HG03378 (cell line): Measurements from ENCODE around the gene FHOD3.

Experiments
- ATAC-seq: cut with Tn5 transposase; IDR thresholded peaks from one replicate; pipeline ENCODE4 v1.9.1; 2021; ENCODE audit warnings: mild to moderate bottlenecking, moderate library complexity; ENCODE audit not compliant: unreplicated experiment

Gene FHOD3

DNA sequence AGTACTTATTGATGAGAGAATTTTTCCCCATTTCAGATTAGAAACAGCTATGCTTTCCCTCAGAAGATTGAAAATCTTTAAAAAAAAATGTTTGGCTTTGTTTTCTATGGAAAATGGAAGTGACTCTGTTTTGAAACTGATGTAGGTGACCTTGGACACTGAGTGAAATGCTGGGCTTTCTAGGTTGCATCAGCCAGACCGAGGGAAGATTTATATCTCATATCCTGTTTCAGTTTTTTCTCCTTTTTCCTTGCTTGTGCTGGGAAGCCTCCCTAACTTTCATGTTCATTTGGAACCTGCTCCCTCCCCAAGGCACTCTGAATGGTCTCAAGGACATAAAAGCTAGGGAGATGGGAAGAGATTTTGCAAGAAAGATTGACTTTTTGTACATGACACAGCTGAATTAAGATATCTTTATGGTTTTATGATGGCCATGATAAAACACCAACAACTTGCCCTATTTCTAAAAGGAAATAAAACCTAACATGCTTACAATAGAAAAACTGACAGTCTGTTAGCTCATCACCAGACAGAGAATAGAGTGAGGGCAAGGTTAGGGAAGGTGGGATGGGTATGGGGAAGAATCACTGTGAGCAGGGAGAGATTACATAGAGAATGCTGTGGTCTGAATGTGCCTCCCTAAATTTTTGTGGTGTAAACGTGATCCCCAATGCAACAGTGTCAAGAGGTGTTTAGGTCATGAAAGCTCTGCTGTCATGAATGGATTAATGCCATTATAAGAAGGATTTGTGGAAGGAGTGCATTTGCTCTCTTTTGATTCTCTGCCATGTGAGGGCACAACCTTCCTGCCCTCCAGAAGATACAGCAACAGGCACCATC lies 281.6 kb downstream of the FHOD3 start:
- ATAC-seq, result no peak

DNA sequence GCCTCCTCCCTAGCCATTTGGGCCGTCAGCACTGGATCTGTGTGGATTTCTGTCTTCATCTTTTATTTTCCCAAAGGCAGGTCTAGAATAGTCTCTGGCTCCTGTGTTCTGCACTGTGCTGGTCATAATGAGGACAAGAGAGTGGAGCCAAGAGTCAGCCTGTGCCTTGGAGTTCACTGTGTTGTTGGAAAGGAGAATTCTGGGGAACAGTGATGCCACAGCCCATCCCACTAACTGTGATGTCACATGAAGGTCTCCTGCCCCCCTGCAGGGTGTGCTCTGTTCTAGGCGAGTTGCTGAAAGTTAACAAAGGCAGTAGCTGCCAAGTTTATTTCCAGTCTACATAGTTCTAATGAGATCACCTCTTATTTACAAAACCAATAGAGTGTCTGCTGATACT lies 282.8 kb downstream of the FHOD3 start:
- no peak for ATAC-seq

DNA sequence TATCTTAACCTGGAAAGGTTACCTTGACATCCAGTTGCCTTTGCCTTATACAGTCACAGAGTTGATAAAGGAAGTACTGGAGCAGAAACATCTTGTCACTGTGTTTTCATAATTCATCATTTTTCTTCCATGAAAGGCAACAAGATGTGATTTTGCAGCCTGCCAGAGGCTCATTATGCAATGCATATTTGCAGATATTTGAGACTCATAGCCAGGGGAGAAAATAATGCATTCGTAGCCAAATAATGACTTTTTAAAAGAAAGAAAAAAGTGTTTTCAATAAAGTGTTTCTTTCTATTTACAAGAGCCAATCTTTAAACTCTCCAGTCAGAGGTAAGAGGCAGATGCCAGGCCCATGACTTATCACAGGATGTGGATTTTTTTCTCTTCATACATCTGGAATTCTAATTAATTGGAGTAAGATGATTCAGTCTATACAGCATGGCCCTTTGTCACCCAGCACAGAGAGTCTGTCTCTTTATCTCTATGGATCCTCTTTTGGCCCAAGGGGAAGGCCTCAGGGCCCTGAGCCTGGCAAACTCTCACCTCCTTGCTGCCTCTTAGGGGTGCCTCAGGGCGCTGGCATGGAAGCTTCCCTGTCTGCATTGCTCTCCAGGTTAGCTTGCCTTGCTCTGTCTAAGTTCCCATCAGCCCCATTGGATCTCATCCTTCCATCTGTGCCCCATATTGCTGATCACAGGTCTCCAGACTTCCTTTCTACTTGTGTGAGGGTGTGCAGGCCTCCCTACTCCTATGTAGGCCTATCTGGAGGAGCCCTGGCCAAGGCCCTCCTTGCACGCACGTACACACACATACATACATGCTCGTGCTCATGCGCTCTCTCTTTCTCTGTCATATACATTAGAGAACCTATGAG lies 283.6 kb downstream of the FHOD3 start:
- ATAC-seq, result no peak

DNA sequence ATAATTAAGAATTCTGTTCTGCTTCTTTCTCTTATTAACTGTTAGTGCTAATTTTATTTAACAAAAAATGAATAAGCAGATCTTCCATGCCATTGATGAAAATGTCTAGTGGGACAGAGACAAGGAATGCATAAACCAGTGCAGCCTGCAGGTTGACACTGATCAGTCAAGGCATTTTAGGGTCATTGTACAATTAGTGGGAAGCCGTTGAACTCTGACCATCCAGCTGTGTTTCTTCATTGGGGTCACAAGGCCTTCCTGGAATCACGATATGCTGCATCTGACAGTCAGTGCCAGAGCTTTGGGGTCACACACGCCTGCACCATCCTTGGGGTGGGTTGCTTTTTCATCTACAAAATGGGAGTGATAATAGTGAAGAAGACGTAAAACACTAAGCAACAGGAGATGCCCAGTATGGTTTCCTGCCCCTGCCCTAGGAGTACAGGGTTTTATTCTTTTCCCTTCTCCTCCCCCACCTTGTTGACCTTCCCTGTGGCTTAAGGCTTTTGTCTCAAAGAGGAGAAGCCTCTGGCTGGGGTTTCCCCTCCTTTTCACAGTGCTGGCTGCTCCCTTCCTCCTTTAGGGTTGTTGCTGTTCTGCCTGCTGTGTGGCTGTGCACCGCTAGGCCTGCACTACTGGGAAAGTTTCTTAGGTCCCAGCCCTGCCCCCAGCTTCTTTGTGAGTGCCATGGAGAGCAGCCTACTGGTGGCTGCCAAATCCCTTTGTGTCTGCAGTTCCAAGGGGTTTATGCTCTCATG lies 285.7 kb downstream of the FHOD3 start:
- ATAC-seq, result no peak

DNA sequence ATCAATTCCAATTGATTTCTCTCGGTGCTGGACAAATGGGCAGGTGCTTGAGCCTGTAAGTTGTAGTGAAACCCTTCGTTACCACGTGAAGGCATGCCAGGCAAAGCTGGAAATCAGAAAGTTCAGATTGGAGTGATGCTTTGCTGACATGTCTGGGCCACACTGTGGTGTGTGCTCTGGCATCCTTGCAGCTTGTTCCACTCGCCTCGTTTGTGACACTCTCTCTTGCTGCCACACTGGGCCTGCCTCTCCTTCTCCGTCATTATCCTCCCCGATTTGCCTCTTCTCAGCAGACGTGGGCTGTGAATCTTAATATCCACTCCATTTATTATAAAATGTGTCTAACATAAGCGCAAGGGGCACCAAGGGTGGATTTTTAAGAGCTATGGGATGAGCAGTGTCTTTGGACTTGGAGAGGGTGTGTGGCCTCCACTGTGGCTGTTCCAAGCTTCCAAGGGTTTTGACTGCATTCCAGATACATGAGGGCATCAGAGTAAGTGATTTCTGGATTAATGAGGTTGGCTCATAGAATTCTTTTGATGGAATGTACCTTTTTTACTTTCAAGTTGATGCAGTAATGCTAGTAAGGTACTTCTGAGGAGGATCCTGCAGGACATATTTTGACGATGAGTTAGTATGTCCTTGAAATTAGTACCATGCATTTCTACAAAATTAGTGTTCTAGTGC lies 292.5 kb downstream of the FHOD3 start:
- ATAC-seq, result no peak

DNA sequence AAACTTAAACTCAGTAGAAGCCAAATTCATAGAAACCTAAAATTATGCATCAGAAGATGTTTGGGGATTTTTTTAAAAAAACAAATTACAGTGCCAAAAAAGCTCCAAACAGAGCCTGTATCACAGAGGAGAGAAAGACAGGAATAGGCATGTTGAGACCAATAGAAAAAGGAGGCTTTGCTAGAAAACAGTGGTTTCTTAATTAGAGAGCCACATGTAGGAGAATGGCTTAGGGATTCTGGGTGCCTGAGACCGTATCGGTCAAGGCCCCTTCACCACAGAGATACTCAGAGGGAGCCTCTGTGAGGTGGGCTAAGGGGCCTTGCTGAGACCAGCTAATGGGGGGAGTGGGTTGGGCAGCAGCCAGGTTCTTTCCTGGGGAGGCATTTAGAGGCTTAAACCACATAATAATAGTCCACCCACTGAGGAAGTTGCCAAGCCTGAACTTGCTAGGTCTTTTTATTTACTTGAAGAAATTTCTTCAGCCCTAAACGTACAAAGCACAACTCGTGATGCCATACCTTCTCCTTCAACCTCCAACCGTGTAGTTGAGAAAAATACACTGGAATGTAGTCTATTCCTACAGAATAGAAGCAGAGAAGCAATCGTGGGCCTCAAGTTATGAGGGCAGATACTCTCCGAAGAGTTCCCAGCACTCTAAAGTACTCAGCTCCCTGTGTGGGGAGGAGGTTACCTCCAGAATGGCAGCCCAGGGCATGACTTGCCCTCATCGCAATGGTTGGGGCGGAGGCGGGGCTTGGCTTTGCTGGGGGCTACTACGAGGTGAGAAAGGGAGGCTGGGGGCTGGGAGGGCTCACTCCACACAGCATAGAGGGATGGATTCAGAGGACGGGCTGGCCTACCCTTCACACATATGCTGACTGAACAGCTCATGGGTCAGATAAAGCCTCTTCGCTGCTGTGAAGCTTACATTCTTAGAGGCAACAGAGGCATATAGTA lies 293.4 kb downstream of the FHOD3 start:
- ATAC-seq, result no peak

DNA sequence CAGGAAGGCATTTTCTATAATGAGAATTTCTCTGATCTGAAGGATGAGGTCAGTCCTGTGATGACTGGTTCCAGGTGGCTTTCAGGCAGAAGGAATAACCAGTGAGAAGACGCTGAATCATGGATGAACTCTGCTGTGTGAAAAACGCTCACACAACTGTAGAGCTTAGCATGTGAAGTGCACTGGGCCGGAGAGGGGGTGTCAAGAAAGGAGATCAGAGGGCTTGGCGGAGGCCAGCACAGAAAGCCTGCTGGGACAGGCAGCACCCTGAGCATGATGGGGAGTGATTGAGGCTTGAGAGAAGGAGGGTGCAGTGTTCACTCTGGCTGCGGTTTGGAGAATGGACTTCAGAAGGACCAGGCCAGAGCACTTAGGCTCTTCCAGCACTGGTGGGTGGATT lies 294.8 kb downstream of the FHOD3 start:
- ATAC-seq, result no peak

DNA sequence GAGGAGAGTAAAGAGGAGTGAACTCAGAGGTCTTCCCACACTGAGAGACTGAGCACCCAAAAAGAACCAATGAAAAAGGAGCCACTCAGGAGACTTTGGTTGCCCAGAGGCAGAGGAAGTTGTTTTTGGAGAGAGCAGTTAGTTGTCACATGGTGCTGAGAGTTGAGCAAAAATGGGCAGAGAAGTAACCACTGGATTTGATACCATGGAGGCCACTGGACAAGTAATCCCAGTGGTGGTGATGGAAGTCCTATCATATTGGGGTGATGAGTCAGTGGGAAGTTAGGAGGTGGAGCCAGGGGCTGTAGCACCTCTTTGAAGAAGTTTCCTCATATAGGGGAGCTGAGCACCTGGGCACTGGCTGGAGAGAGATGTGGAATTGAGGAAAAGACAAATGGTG lies 295.5 kb downstream of the FHOD3 start:
- no peak for ATAC-seq

DNA sequence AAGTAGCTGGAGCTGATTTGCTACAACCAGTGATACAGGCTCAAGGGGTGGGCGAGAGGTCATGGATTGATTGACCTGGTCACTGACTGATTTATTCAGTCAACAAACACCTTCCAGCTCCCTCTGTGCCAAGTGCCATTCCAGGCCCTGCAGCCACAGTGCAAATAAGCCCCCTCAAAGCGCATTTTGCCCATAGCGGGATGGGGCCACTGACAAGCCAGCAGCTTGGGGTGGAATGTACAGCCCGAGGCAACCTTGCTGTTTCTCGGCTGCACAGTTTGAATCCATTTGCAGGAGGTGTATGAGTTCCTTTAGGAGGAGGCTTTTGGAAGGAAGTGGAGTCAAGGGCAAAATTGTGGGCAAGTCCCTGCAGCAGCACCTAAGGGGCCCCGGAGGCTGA lies 296.1 kb downstream of the FHOD3 start:
- ATAC-seq, result no peak

DNA sequence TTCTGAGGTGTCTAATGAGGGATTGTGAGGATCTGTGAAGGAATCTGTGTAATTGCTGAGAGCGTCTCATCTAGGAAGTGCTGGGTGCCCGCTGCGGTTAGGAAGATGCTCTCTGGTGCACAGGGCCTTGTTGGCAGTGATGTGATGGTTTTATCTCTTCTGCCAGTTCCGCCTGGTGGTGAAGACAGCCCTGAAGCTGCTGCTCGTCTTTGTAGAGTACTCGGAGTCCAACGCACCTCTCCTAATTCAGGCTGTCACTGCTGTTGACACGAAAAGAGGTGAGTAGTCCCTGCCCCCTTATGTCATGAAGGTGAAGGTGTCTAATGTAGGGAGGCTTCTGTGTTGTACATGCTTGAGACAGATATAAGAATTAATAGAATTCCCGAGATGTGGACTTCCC lies 297.1 kb downstream of the FHOD3 start:
- ATAC-seq, result no peak

DNA sequence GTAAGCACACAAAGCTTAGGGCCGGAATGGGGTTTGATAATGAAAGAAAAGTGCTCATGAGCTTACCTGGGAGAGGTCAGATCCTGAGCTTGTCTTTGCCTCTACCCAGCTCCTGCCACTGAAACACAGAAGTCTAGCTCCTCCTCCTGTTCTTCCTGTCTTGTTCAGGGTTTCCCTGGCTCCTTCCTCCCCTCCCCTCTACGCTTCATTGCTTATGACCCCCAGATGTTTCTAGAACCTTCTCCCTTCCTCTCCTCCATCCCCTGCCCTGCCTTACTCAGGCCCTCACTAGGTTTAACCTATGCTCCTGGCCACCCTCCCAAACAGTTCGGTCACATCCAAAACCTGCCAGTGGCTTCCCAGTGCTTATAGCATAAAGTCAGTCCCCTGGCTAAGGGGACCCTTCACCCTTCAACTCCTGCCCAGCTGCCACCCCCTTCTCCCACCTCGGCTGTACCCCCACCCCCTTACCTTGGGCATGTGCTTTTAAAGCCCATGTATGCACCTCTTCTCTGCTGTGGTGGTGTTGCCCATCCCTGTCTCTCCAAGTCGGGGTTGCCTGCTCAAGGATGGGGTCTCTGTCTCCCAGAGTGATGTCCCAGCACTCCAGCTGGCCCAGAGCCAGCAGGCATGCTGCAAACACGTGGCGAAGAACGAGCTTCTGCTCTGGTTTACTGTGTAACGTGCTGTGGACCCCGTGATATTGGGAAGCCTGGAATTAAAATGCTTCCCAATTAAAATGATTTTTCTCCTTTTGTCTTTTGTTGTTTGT lies 297.7 kb downstream of the FHOD3 start:
- no peak for ATAC-seq

DNA sequence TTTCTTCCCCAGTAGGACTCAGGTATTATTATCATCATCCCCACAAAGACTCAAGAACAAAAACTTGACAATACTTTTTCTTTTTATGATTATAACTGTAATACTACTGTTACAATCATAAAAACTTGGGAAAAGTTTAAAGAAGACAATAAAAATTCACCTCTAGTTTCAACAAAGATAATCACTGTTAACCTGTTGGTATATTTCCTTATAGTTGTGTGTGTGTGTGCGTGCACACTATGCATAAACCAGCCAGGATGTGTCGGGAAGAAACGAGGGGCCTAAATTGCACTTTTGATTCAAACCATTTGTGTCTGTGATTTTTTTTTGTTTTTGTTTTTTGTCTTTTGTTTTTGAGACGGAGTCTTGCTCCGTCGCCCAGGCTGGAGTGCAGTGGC lies 298.3 kb downstream of the FHOD3 start:
- ATAC-seq, result no peak

DNA sequence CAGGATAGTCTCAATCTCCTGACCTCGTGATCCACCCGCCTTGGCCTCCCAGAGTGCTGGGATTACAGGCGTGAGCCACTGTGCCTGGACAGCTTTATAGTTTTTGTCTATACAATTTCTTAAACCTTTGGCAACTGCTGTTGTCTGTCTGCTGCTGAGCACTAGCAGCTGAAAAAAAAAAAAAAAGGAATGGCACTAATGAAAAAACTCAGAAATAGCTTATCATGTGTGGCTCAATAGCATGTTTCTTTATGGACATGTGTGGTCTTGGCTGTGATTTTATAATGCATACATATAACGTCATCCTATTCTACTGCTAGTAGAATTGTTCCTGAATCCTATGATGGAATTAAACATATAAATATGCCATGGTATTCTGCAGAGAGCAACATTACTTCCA lies 300.1 kb downstream of the FHOD3 start:
- no peak for ATAC-seq

DNA sequence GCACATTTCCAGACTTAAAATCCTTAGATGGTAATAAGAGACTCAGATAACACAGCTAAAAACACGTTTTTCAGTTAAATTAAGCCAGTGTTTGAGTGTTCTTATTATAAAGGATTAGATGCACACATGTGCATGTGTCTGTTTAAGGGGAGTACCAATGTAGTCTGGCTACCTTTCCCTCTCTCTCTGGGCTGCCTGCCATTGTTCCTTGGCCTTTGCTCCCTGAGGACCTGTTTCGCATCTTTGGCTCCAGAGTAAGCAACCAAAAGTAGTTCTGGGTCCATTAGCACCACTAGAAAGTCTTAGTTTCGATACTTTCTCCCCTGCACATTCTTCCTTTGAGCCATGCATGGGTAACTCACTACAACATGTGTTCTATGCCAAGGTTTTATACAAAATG lies 303.0 kb downstream of the FHOD3 start:
- no peak for ATAC-seq

DNA sequence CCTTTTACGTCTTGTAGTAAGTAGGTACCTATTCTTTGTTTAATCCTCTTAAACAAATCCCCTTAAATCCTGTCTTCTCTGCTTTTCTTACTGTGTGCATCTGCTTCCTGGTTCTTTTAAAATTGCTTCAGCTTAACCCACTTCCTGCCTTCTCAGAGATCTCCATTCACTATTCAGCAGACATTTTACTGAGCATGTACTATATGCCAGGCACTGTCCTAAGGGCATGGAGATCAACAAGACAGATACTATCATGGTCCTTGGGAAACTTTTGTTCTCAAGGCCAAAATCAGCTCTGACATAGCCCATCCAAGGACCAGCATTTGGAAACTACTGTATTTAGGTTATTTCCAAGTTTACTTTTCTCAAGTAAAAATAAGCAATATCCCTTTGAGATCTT lies 303.8 kb downstream of the FHOD3 start:
- no peak for ATAC-seq

DNA sequence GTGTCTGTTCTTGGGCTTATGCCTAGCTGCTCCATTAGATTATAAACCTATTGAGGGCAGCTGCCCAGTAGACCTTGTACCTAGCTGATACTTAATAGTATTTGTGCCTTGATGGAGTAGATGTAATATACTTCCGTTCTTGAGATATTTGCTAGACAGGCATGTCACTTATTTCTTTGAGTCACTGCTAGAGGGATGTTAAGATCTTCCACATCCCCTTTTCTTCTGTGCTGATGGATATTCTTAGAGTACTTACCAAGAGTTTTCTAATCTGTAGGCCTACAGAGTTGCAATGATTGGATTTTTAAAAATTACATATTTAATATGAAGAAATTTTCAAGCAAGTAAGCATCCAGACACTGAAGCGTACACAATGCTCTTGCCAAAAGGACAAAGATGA lies 304.6 kb downstream of the FHOD3 start:
- no peak for ATAC-seq

DNA sequence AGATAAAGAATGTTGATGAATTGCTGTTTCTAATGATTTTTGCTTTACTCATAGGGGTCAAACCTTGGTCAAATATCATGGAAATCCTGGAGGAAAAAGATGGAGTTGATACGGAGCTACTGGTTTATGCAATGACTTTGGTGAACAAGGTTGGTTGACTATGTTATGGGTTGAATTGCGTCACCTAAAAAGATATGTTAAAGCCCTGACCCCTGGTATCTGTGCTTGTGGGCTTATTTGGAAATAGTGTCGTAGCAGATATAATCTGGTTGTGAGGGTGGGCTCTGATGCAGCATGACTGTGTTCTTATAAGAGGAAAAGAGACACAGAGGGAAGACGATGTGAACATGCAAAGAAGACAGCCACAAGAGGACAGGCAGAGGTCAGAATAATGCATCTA lies 305.1 kb downstream of the FHOD3 start:
- ATAC-seq, result no peak

DNA sequence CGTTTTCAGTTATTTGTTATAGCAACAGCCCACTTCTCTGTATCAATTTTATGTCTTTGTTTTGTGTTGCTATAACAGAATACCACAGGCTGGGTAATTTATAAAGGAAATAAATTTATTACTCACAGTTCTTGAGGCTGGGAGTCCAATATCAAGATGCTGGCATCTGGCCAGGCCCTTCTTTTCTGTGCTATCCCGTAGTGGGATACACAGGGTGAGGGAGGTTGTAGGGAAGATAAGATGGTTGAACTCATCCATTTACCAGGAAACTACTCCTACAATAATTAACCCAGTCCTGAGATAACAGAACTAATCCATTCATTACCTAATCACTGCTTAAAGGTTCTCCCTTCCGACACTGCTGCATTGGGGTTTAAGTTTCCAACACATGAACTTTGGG lies 310.6 kb downstream of the FHOD3 start:
- no peak for ATAC-seq

DNA sequence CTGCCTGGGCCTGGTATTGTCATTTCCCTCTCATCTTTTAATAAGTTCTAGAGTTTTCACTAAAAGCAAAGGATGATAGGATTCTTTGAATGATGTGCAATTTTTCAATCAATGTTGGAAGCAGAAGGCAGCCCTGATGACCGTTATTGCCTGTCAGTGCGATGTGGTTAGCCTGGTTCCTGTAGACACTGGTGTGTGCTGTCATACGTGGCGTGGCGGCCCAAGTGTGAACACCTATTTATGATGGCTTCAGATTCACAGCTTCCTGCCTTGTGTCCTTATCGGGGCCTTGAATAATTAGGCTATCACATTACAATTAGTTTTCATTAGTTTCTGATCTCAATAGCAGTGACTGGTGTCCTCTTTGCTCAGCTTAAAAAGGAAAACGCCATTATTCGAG lies 312.7 kb downstream of the FHOD3 start:
- ATAC-seq, result no peak
